Activated naive CD4-positive, alpha-beta T cell (primary cell): ENCODE measurements around the gene MGMT.

Experiments used
- DNase-seq, 4 experiments: peaks; one replicate each; lab custom pipeline; 2025; lab: John Stamatoyannopoulos, UW

MGMT gene

DNA sequence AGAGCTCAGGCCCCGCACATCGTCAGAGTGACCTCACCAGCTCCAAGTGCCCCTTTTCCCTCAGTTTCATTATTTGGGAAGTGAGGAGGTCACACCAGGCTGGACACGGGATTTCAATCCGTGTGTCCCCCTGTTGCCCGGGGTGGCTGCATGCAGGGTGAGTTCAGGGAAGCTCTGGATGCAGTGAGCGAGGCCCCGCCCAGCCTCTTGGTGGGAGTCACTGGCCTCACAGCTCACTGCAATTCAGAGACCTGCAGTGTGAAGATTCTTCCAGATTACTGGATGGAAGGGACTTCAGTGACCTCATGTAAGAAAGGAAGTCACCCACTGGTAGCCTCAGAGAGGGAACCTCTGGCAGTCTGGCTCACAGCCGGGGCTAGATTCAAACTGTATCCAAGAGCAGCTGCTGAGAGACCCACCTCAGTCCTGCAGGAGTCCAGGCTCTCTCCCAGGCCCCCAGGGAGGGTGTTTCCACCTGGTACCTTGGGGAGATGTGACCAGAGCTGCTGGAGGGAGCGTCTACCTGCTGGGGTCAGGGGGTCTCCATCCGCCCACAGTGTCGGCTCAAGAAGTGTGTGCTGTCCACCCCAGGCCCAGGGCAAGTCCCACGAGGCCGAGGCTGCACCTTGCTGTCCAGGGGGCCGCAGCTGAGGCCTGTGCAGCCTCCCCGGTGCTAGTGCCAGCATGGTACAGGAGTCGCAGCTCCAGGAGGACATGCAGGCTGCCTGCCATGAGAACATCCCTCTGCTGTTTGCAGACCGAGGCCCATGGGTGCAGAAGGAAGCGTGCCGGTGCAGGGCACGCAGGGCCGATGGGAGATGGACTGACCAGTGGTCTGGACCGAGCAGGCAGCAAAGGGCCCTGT is 54.4 kb downstream of the MGMT start:
- DNase-seq, result no peak

- DNase-seq, result no peak
Observed at GRCh38 chr10:129522041-129522585, 55.1 kb downstream of the MGMT start.

DNA sequence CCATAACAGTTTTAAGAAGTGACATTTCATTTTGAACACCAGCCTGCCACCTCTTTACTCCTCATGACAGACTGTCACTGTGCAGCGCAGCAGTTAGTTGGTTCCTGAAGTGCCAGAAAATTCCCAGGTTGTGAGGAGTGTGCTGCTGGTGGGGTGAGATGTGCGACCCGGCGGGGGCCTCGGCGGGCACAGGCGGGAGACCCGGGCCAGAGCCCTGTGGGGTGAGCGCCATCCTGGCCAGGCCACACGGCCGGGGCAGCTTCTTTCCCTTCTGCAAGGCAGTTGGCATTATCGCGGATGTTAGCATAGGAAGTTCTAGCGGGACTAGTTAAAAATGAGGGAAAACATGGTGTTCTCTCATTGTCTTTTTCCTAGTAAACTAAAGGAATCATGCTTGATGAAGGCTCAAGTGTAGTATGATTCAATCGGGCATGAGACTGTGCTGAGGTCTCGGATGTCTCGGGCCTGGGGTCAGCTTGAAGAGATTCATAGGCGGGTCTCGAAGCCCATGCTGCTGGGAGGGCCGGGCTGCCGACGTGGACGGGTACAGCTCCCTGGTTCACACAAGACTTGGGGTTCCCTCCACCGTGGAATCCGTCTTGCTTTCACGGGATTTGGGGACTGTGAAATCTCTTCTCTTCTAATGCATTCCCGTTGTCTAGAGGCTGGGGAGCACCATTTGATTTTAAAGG is 56.1 kb downstream of the MGMT start:
- DNase-seq, result no peak

GRCh38 chr10:129523723-129524316 is 56.8 kb downstream of the MGMT start:
- no peak for DNase-seq

DNA sequence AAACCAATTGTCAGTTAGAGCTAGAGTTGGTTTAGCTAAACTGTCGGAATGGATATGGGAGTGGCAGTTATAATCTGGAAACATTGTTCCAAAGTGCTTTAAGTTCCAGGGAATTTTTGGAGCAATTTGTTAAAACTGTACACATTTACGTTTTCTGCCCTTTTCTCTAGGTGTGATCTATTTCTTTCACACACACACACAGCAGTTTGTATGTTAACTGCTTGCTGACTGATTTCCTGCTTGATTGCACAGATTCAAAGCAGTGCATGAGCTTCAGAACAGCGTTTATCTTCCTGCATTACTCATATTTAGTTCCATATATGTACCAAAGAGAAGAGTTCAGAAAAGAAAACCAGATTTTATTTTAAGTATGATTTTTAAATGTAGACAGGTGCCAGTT is 57.9 kb downstream of the MGMT start:
- DNase-seq, result no peak

DNA sequence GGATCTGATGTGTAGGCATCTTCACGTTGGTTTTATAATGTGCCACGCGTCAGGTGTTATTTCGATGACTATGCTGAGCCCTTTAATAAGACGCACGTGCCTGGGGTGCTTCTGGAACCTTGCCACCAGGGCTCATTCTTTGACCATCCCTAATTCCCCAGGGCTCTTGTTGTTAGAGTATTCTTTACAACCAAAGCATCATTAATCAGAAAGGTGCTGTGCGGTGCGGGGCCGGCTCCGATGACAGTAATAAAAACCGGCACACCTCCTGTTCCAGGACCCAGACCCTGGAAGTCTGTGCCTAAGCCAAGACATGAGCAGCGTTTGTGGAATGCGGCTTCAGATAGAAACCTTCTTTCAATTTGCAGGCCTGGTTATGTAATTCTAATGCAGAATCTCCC is 58.4 kb downstream of the MGMT start:
- DNase-seq, result no peak

DNA sequence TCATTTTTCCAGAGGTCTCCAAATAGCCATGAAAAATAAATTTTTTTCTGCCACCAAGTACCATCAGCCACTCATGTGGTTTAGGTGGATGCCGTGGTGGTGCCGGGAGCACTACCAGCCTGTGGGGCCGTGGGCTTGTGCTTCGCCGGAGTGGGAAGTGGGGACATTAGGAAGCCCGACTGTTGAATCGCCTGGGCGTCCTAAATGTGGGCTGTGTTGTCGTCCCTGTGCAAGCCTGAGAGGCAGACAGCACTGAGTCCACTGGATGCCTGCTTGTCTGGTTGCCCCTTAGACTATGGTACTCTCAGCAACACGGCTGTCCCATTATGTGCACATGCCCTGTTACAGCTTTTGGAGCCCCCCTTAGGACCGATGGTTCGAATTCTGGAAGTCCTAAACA is 59.9 kb downstream of the MGMT start:
- no peak for DNase-seq

DNA sequence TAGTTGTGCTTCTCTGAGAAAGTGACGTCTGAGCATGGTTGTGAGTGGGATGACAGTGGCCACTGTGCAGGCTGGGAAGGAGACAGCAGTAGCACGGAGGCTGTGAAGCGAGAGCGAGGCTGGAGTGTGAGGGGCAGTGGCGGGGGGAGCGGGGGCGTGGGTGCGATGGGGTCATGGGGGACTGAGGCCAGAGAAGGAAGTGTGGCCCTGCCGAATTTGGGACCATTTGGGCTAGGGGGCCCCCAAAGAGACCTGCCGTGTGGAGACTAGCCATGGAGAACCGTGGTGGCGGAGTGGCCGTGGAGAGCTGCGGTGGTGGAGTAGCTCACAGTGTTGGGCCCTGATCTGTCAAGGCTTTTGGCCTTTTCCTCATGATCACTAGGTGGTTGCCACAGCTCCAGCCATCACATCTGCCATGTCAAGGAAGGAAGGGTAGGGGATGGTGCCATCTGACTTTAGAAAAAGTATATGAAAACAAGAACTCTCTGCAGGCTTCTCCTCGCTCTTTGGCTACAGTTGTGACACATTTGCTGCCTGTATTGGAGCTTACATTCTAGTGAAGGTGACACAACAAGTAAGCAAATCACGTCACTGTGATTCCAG is 61.4 kb downstream of the MGMT start:
- DNase-seq, result no peak

GRCh38 chr10:129530581-129530980 is 63.5 kb downstream of the MGMT start:
- DNase-seq, result no peak

DNA sequence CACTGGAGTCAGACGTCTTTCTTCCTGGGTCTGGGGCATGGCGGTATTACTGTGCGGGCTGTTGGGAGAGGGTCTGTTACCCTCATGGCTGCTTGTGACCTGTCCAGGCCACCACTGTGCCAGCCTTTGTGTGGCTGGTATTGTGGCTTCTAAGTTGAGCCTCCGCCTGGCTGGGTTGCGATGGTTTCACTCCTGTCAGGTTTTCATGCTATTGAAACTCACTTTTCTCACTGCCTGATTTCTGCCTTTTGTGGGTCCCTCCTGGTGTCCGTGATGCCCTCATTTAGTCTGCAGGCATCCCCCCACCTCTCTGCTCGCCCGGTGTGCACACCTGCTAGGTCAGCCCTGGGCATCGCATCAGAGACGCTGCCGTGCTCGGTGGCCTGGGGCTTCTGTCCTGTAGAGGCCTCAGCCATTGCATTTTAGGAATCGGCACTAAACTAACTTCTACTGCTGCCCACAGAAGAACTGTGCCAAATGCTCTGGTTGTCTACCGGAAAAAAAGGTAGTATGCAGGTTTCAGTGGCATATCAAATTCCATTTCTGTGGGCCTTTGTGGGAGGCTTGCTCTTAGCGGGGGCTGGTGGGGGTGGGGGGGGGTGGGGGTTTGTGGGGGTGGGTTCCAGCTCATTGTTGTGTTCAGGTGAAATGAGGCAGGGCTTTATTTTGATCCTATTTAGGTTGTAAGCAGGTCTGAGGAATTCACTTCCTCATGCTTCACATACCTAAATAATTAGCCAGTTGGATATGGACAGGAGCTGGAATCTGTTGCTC is 64.3 kb downstream of the MGMT start:
- DNase-seq, result no peak

- no peak for DNase-seq
Observed at GRCh38 chr10:129531969-129532660, 65.1 kb downstream of the MGMT start.

DNA sequence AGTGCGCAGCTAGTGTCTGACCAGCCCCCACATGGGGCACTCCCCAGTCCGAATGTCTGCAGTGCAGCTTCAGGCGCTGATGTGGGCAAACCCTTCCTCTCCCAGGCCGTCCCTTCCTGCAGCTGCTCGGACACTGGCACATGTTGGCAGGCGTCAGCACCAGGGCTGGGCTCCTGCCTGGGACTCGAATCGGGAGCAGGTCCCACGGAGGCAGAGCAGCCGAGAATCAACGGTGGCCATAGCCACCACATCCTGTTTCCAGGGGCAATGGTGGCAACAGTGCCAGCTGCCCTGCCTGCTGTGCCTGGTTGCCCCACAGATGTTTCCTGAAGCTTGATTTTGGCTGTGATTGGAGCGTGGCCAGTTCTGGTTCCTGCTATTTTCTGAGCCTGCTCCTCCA is 65.8 kb downstream of the MGMT start:
- DNase-seq, result no peak

DNA sequence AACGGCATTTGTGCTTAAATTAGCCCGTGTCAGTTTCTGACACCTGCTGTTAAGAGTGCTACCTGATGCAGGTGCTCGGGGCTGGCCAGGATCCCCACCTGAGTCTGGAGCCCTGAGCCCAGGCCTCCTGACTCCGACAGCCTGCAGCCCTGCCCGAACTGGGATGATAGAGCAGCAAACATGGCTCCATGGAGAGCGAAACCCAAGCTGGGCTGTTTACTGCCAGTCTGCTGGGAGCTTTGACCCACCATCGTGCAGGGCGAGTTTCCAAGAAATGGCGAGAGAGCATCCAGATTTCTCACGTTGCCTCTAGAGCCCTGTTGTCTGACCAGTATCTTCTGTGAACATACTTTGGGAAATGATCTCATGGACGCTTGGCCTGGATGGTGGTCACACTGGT is 66.2 kb downstream of the MGMT start:
- DNase-seq, result no peak

GRCh38 chr10:129534826-129535225 is 67.8 kb downstream of the MGMT start:
- no peak for DNase-seq

DNA sequence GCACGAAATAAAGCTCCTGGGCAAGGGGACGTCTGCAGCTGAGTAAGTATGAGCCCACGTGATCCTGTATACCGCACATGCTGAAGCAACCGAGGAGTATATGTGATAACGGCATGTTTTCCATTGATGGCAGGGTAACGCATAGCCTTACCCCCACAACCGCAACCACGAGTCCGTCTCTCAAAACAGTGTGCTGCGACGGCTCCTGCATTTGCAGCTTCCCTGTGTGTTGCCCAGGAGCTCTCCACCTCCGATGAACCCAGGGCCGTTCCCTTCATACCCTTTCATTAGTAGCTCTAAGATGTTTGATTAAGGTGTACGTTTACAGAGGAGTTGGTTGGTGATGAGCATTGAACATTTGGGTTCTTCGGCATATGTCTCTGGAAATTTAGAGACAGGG is 69.3 kb downstream of the MGMT start:
- no peak for DNase-seq

- DNase-seq, result no peak
Observed at GRCh38 chr10:129537151-129537550, 70.1 kb downstream of the MGMT start.

DNA sequence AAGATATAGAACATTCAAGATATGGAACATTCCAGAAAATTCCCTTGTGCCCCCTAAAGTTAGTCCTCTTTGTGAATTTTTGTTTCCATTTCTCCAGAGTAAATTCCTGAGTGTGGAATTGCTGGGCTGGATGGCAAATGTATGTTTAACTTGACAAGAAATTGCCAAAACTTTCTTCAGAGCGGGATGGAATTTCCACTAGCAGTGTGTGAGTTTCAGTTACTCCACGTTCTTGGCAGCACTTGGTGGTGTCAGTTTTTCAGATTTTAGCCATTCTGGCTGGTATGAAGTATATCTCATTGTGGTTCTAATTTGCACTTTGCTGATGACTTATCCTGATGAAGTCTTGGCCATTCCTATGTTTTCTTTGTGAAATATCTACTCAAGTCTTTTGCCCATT is 71.2 kb downstream of the MGMT start:
- no peak for DNase-seq

GRCh38 chr10:129541200-129541599 is 74.2 kb downstream of the MGMT start:
- no peak for DNase-seq

DNA sequence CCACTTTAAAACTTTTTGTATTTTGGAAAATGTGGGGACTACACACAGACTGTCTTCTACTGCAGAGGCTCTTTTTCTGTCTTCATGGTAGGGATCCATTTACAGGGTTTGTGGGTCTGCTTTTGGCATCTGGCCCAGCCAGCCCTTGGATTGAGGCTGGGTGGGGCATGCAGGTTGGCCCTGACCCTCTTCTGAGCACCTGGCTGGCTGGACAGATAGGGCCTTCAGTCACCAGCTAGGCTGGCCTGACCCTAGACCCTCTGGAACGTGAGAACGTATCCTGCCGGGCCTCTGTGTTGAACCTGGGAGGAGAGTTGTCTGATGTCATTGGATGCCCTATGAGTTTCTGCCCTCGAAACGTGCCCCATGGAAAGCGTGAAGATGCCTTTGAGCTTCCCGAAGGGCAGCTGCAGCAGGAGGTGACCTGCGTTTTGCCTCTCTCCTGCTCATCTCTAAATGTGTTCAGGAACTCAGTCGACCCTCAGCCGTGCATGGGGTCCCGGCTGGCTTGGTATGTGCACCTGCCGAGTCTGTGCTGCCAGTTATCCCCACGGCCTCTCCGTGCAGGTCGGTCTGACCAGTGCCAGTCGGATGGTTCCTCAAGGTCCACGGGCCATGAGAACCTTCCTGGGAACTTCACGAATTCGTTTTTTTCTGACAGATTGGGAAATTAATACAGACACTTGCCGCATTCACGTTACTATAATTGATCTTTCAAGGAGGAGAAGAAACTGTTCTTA is 74.9 kb downstream of the MGMT start:
- no peak for DNase-seq

DNA sequence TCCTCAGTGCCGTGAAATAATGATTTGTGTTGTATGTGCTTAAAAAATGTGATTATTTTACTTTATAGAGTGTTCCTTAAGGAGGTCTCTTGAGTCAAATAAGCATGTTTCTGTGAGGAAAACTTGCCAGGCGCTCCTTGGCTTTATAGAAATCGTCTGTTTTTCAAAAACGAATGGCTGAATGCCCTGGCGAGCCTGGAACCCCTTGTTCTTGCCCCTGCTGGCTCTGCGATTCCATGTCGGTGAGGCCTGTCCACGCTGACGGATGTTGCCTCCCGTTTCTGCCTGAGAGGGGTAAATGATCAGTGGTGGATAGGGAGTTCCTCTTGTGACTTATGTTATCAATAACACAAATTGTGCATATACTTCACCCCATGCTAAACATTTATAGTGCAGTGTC is 75.5 kb downstream of the MGMT start:
- no peak for DNase-seq
